Transverse colon (tissue), 4 donors: ENCODE data around the gene TANGO6. TPM values are rescaled to one million over a fixed set of nuclear protein-coding genes. Genes with fewer than 3 reads are reported as not detected.

Experiments
- DNase-seq: peaks from one replicate; pipeline ENCODE4 v3.0.0-alpha.2; 2019
- H3K27ac ChIP-seq, 4 donors: fragments of 200-600 bp; sonication (generic); 2 replicates each; pipeline ENCODE4 v1.5.1; 2016 to 2018; ENCODE audit warnings: inconsistent platforms in 4 of 4
- H3K27me3 ChIP-seq: fragments of 200-600 bp; sonication (generic); 2 replicates; pipeline ENCODE4 v1.5.1; 2017; ENCODE audit warnings: inconsistent platforms
- H3K36me3 ChIP-seq, 4 donors: fragments of 200-600 bp; sonication (generic); 2 replicates each; pipeline ENCODE4 v1.5.1; 2017 to 2019; ENCODE audit warnings: inconsistent platforms in 4 of 4
- H3K4me1 ChIP-seq, 4 donors: fragments of 200-600 bp; sonication (generic); 2 replicates each; pipeline ENCODE4 v1.5.1; 2017 to 2020; ENCODE audit warnings: inconsistent platforms in 4 of 4
- H3K4me3 ChIP-seq, 4 donors: fragments of 200-600 bp; sonication (generic); 1 replicate in 1 of 4; 2 replicates in 3 of 4; pipeline versions ENCODE4 v1.5.1 to v1.6.1; 2017 to 2019; ENCODE audit warnings: inconsistent platforms in 4 of 4
- H3K9me3 ChIP-seq, 2 donors: fragments of 200-600 bp; sonication (generic); 2 replicates each; pipeline ENCODE4 v1.5.1; 2017 to 2019; ENCODE audit warnings: inconsistent platforms in 2 of 2
- EP300 ChIP-seq: sonication (generic); formaldehyde crosslinking; IDR thresholded peaks from one replicate; pipeline ENCODE4 v1.6.1; 2017; ENCODE audit warnings: antibody characterized with exemption, low read depth
- POLR2A ChIP-seq: fragments of 450-650 bp; IDR thresholded peaks from one replicate; pipeline ENCODE4 v1.6.1; 2016; ENCODE audit warnings: antibody characterized with exemption, mild to moderate bottlenecking, moderate library complexity
- POLR2AphosphoS5 ChIP-seq, 3 donors: sonication (generic); formaldehyde crosslinking; IDR thresholded peaks; one replicate each; pipeline ENCODE4 v1.6.1; 2016; ENCODE audit warnings: antibody characterized with exemption in 3 of 3
- WGBS, 2 donors: methylation state at CpG; one replicate each; pipeline ENCODE4 v1.1.5; 2018; ENCODE audit warnings: low coverage in 1 of 2; 5-methylcytosine and 5-hydroxymethylcytosine counted together
- in situ Hi-C, 4 donors: fragments of 200-750 bp; cut with MboI; loops; one replicate each; pipeline versions ENCODE4 v1.15.0 to v1.15.1; 2017; ENCODE audit warnings: low sequenced_read_pairs in 3 of 4, low pct_ligation_motif_present in 1 of 4, low pct_unique_long_range_greater_than_20kb in 1 of 4
- intact Hi-C: fragments of 100-400 bp; cut with DNase I; formaldehyde crosslinking; loops from one replicate; pipeline ENCODE4 v1.15.1; 2023; ENCODE audit warnings: low total_unique reads
- small RNA-seq, 4 donors: library from RNA; depleted of rRNA; stranded (forward); fragments of <200 nt; gene quantifications; one replicate each; pipeline ENCODE3, GENCODE V24; 2016
- total RNA-seq, 4 donors: library from RNA; depleted of rRNA; stranded (reverse); fragments of >200 nt; gene quantifications; one replicate each; pipeline ENCODE4 v1.1.0, GENCODE V29; 2016
- TF ChIP-seq, protein P1 (sequence below), 5 experiments: fragments of 200-600 bp in 3 of 5; fragments of 450-650 bp in 2 of 5; sonication (generic) in 3 of 5; IDR thresholded peaks; 1 replicate in 2 of 5; 2 replicates in 3 of 5; pipeline ENCODE4 v1.5.1; 2016 to 2017; ENCODE audit warnings: antibody characterized with exemption in 5 of 5, inconsistent platforms in 3 of 5, mild to moderate bottlenecking in 2 of 5, moderate library complexity in 1 of 5

TANGO6 gene
- total RNA-seq, 4 donors from 2014 or later, result 10.6 to 55.4 (median 22.8) TPM

GRCh38 chr16:69132424-69133252 lies 289.3 kb downstream of the TANGO6 start, which contains the start of the genes CHTF8 and UTP4:
Gene CHTF8 (minus strand): TSS chr16:69132588. CDS start chr16:69121458, 11,130 bp downstream.
Gene UTP4 (plus strand): TSS chr16:69132649. CDS start chr16:69133460, 811 bp downstream.
- Histone ChIP-seq H3K36me3 (peaks cover 0 to 9% (median 0%) of the 10 kb centered on the region in 4 donors), H3K4me3 (peak within 1 kb of the TSS; percentile 75 to 100 (median 97))
- TF ChIP-seq EP300 (no peak), POLR2A (peak; percentile 69), POLR2AphosphoS5 (IDR thresholded peaks at IDR 0.05) (peak; percentile 91 to 98 (median 96))
- TF ChIP-seq, protein P1, sequence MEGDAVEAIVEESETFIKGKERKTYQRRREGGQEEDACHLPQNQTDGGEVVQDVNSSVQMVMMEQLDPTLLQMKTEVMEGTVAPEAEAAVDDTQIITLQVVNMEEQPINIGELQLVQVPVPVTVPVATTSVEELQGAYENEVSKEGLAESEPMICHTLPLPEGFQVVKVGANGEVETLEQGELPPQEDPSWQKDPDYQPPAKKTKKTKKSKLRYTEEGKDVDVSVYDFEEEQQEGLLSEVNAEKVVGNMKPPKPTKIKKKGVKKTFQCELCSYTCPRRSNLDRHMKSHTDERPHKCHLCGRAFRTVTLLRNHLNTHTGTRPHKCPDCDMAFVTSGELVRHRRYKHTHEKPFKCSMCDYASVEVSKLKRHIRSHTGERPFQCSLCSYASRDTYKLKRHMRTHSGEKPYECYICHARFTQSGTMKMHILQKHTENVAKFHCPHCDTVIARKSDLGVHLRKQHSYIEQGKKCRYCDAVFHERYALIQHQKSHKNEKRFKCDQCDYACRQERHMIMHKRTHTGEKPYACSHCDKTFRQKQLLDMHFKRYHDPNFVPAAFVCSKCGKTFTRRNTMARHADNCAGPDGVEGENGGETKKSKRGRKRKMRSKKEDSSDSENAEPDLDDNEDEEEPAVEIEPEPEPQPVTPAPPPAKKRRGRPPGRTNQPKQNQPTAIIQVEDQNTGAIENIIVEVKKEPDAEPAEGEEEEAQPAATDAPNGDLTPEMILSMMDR (IDR thresholded peaks at IDR 0.05), result no peak

DNA sequence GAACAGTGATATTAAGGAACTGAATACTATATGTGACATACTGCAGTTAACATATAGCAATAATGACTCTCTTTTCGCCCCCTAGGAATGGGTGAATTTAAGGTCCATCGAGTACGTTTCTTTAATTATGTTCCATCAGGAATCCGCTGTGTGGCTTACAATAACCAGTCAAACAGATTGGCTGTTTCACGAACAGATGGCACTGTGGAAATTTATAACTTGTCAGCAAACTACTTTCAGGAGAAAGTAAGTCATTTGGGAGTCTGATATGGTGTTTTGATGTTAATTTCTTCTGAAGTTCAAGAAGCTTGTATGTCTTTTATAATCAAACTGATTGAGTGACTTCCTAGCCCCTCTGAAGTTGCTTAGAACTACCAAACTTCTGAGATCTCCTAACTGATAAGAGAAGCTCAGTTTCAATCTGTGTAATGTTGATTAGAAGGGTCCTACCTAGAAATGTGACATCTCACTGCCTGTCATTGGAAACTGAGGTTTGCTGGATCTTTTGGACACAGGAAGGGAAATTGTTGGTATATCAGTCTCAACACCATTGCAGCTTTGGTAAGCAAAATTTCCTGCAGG lies 290.1 kb downstream of the TANGO6 start:
- Histone ChIP-seq H3K36me3 (peaks cover 0 to 16% (median 0%) of the 10 kb centered on the region in 4 donors), H3K9me3 (no peaks in the 10 kb centered on the region), H3K27me3 (no peaks in the 10 kb centered on the region), H3K27ac (peak overlapping the region in 2 of 4 donors; percentile 91), H3K4me3 (peak overlapping the region in 3 of 4 donors; percentile 75 to 100 (median 96)), H3K4me1 (peaks cover 7 to 32% (median 26%) of the 10 kb centered on the region in 4 donors)
- intact Hi-C loops, result no loop called here
- TF ChIP-seq POLR2AphosphoS5 (IDR thresholded peaks at IDR 0.05) (no peak), EP300 (no peak), POLR2A (no peak)
- TF ChIP-seq, protein P1 (IDR thresholded peaks at IDR 0.05), result no peak
- WGBS, 2 donors, result 10 to 18% methylated on average over 2 to 5 of the region's 5 CpGs
- in situ Hi-C loops, result no loop called here
- DNase-seq, result no peak

More at GRCh38 chr16:69132424-69133252, 289.3 kb downstream of the TANGO6 start, which contains the start of the genes CHTF8 and UTP4:
- Histone ChIP-seq H3K27me3 (no peaks in the 10 kb centered on the region), H3K9me3 (no peaks in the 10 kb centered on the region), H3K27ac (peak within 1 kb of the TSS; percentile 91 to 95 (median 93)), H3K4me1 (peaks cover 7 to 37% (median 27%) of the 10 kb centered on the region in 4 donors)
- DNase-seq, result peak; percentile 88
- 1% methylated on average over 68 of the region's 78 CpGs; no CpG with 5 or more reads in 1 of the 2 donors for WGBS, 2 donors
- in situ Hi-C loops (no loop called here), intact Hi-C loops (no loop called here)

Small RNAs within 50 kb of the gene (small RNA-seq; reads per million reads assigned to genes)
- gene RF00019 (0 reads per million in 4 donors), gene RF00066 (0 reads per million in 4 donors), gene RNU6-898P (0 reads per million in 4 donors)

Other genes starting within 250 kb of the TANGO6 start
- gene CDH3, start 198.2 kb upstream of the TANGO6 start, total RNA-seq, result 1 to 10 TPM in 1 of 4 donors, under 1 TPM in 1, not detected in 2; 0.32 to 2.0 TPM
- 100 to 1,000 TPM; 190 to 551 (median 434) TPM for gene CDH1, start 106.2 kb upstream of the TANGO6 start, total RNA-seq